HG02852 (cell line): ENCODE data around the gene BTF3L4.
"Not testable (repeated sequence)": the region's sequence is repeated elsewhere in the genome, so short reads cannot be mapped to it uniquely, and the experiment has no call there.

Experiments used
- ATAC-seq: cut with Tn5 transposase; IDR thresholded peaks from one replicate; pipeline ENCODE4 v1.9.1; 2021; ENCODE audit warnings: mild to moderate bottlenecking, moderate library complexity; ENCODE audit not compliant: unreplicated experiment

BTF3L4 gene

DNA sequence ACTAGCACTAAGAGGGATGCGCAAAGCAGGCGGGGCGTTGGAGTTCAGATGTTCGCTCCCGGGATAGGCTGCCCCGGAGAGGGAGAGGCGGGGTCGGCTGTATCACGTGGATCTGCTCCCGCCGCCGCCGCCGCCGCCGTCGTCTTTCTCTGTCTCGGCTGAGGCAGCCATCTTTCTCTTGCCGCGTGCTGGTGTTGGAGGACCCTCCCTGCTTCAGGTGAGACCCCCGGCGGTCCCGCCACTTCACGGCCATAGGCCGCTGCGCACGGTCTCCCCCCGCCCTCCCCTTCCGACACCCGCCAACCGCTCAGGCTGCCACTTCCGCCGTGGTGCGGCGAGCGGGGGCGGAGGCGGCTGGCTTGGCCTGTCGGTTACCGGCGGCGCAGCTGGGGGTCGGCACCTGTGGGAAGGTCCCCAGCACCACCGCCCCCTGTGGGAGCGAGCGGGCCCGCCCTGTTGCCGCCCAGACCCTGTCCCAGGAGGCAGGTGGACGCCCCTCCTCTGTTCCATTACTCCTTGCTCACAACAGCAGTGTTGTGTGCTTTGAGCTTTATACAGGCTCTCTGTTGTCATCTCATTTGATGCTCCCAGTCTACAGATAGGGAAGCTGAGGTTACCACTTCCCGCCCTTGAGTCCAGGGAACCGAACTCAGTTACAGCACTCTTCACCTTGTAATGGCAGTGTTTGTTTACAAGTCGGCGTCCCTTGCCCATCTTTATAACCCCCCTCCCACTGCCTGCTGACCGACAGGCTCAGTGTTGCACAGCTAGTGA is at the start of gene BTF3L4:
TSS of gene BTF3L4 (plus strand) at position 133 of the 774 bp plus-strand sequence. CDS start 3,553 bp downstream, outside the sequence.
- peak; percentile 84 for ATAC-seq

DNA sequence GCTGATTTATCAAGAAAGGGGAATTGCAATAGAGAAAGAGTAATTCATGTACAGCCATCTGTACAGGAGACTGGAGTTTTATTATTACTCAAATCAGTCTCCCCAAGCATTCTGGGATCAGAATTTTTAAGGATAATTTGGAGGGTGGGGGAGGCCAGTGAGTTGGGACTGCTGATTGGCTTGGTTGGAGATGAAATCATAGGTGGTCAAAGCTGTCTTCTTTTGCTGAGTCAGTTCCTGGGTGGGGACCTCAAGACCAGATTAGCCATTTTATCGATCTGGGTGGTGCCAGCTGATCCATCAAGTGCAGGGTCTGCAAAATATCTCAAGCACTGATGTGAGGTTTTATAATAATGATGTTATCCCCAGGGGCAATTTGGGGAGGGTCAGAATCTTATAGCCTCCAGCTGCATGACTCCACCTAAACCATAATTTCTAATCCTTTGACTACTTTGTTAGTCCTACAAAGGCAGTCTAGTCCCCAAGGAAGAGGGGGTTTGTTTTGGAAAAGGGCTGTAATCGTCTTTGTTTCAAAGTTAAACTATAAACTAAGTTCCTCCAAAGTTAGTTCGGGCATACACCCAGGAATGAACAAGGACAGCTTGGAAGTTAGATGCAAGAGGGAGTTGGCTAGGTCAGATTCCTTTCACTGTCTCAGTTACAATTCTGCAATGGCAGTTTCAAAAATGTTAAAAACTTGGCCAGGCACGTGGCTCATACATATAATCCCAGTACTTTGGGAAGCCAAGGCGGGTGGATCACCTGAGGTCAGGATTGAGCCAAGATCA is 48.7 kb upstream of the BTF3L4 start:
- ATAC-seq: no peak

DNA sequence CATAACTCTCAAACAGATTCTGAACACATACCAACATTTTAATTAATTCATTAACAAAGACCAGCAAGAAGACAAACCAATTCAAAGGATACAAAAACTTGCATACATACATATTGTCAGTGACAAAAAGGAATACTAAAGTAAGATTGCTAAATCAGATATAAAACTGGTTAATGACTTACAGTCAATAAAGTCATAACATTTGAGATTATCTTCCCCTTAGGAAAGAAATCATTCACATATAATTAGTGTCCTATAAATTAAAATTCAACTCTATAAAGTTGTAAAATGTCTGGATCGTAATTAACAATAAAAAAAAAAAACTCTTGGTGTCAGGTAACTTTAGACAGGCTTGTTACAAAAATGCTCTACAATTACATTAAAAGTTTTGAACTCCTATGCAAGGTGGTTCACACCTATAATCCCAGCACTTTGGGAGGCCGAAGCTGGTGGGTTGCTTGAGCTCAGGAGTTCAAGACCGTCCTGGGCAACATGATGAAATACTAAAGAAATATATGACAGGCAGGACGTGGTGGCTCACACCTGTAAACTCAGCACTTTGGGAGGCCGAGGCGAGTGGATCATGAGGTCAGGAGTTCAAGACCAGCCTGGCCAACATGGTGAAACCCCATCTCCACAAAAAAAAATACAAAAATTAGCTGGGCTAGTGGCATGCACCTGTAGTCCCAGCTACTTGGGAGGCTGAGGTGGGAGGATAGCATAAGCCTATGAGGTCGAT is 47.9 kb upstream of the BTF3L4 start:
- no peak for ATAC-seq

DNA sequence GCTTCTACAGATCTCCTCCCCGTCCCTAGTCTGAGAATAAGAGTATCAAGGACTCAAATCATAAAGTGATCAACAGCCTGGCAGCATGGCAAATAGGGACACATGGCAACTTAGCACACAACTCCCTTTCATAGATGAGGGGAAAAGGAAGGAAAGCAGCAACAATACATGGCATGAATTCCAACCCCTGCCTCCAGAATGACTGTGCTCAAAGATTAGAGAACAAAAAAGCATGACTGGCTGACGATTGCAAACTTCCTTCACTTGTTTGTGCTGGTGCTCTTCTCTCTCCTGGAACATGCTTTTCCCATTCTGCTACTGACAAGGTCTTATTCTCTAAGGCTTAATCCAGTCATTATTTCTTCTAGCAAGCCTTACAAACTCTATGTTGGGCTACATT is 34.0 kb upstream of the BTF3L4 start:
- ATAC-seq: no peak

DNA sequence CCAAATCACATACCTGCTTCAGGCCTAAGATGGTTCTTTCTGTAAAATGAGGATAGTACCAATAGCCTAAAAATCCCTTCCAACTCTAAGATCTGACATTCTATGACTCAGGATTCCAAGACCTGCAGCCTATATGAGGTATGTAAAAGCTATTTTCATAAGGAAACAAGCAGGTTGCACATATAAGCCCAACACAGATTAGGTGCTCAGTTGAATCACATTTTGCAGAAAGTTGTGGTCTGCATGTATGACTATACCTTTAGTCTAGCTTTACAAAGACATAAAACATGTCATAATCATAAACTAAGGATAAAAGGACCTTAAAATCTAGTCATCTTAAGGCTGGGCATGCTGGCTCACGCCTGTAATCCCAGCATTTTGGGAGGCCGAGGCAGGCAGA is 29.8 kb upstream of the BTF3L4 start:
- no peak for ATAC-seq

DNA sequence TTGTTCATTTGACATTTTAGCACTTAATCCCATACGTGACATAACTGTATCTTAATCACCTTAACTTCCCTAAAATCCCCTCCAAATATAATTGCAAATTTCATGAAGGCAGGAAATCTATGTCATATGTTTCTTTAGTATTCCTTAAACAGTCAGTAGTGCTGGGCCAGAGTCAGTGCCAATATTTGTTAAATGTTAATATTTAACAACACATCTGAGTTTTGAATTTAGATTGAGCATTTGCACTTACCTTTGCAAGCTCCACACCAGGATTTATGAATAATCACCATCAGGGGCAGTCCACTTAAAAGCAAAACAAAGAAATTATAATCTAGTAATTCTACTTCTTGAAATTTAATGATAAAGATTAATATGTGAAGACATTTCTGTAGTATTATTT is 27.8 kb upstream of the BTF3L4 start:
- ATAC-seq: no peak

DNA sequence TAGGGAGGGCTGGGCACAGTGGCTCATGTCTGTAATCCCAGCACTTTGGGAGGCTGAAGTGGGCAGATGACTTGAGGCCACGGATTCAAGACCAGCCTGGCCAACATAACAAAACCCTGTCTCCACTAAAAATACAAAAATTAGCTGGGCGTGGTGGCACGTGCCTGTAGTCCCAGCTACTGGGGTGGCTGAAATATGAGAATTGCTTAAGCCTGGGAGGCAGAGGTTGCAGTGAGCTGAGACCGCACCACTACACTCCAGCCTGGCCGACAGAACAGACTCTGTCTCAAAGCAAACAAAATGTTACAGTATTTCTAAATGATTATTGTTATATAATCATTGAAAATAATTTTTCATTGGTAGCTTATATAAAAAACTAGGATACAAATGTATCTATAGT is 27.3 kb upstream of the BTF3L4 start:
- not testable (repeated sequence) for ATAC-seq

DNA sequence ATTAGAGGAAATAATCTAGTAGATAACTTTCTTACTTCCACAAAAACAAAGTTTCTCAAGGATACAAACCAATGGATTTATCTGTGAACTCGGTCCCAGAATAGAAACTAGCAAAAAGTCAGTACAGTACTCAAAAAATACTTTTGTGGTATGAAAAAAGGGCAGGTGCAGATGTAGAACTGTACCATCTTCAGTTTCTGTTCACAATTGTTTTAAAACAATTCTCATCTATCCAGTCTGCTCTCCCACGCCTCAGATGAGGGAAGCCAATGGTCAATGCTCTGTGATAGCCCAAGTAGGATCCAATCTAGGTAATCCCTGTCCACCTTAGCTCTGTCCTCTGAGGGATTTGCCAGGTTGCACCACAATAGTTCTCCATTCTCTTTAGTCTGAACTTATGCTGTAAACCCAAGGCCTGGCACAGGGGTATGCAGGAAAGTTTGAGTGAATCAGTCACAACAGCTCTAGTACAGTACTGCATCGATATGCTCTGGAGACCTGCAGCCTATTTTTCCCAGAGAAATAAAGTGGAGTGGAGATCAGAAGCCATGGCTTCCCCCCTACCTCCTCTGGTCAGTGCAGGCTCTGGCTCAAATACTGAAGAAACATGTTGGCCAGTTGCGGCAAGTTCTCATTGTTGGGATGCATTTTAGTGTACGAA is 23.8 kb upstream of the BTF3L4 start:
- peak; percentile 31 for ATAC-seq

DNA sequence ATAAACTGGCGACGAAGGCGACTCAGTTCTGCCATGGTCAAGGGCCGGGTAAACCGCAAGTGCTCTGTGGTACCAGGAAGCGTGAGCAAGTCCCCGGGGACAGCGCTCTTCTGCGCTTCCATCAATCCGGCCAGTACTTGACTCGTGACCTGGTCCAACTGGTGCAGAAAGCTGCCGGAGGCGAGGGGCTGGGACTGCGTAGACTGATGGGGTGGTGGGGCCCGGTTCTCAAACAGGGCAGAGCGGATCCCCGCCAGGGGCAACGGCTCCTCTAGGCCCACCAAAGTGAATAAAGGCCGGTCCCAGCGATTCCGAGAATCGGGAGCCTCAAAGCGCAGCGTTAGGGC is 23.3 kb upstream of the BTF3L4 start:
- ATAC-seq: peak; percentile 35

DNA sequence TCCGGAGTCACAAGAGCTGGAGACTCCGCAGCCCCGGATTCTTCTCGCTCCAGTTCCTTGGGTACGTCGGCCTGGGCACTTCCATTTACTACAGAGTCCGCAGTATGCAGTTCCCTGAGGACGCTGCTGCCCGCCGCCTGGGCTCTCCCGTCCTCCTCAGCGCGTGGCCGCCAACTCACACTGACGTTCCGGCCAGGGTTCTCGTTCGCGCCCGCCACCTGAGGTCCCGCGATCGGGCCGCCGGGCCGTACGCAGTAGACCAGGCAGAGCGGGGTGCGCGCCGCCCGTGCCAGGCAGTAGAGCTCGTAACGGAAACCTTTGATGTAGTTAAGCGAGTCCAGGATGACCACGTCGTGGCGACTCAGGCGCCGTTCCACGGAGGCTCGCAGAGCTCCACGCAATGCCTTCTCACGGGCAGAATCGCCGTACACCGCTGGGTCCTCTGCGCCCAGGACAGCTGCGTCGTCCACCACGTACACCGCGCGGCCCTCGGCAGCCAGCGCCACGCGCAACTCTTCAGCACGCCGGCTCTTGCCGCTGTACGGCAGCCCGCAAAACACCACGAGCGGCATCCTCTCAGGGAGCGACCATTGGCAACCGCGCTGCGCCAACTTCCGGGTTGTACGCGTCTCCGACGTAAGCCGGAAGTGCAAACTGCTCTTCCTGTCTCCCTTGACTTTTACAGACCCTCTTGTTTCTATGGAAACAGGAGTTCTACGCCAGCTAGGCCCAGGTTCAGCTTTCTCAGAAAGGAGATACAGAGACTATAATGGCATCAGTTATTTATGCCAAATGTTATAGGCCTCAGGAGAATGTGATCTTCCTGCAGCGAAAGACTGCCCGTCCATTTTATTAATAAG is 22.7 kb upstream of the BTF3L4 start, which contains the start of gene KTI12:
TSS of gene KTI12 (minus strand) at position 621 of the 860 bp plus-strand sequence. CDS start at position 572, 49 bp downstream.
- peak; percentile 82 for ATAC-seq

DNA sequence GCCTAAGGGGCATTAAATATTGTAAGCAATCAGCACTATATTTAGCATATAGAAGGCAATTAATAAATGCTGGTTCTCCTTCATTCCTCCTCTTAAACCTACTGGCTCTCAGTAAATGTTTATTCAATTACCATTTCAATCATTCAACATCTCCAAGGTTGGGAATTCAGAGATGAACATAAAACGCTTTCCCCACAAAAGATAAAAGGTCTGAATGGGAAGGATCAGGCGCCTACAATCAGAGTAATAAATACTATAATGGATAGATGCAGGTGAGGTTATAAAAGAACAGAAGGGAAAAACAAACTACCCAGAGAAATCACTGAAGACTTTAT is 22.1 kb upstream of the BTF3L4 start:
- no peak for ATAC-seq

DNA sequence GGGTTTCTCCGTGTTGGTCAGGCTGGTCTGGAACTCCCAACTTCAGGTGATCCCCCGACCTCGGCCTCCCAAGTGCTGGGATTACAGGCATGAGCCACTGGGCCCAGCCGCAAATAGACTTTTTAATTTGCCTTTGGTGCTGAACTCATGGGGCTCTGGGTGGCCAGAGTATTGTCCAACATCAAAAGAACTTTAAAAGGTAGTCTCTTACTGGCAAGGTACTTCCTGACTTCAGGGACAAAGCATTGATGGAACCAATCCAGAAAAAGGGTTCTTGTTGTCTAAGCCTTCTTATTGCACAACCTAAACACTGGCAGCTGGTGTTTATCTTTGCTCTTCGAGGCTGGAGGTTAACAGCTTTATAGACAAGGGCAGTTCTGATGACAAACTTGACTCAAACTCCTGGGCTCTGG is 18.7 kb upstream of the BTF3L4 start:
- no peak for ATAC-seq

DNA sequence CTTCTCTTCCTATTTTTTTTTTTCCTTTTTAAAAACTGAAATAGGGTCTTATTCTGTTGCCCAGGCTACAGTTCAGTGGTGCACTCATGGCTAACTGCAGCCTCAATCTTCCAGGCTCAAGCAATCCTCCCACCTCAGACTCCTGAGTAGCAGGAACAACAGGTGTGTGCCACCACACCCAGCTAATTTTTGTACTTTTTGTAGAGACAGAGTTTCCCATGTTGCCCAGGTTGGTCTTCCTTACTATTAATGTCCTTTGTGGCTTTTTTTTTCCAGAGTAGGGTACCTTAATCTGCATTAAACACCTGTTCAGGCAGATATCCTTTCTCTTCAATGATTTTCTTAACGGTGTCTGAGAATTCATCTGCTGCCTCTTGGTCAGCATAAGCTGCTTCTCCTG is 18.2 kb upstream of the BTF3L4 start:
- no peak for ATAC-seq

DNA sequence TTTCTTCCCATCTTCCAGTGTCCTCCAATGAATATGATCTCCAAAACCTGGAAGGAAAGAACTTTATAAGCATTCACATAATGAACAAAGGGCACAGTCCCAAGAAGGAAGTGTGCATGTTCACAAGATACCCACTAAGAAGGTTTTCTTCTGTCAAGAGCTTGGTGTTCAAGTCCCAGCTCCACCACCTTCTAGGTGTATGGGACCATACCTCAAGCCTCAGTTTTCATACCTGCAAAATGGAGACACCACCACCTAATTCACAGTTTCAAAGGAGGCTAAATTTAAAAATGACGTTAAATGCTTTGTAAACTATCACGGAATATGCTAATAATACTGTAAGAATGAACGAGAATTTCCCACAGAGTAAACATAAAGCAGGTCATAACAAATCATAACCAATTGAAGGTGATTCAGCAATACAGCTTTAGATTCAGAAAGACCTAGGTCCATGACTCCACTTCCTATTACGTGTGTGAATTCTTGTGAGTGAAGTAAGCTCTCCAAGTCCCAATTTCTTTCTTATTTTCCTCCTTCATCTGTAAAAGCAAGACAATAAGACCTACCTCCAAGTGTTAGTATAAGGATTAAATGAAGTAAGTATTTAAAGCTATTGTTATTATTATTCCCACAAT is 14.4 kb upstream of the BTF3L4 start:
- ATAC-seq: no peak

DNA sequence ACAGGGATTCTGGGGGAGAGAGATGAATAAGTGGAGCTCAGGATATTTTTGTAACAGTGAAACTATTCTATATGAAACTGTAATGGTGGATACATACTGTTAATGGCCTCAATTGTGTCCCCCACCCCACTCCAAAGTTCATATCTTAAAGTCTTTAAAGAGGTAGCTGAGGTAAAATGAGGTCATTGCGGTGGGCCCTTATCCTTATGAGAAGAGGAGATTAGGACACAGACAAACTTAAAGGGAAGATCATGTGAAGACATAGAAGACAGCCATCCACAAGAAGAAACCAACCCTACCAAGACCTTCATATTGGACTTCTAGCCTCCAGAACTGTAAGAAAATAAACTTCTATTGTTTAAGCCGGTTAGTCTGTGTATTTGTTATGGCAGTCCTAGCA is 10.9 kb upstream of the BTF3L4 start:
- no peak for ATAC-seq

DNA sequence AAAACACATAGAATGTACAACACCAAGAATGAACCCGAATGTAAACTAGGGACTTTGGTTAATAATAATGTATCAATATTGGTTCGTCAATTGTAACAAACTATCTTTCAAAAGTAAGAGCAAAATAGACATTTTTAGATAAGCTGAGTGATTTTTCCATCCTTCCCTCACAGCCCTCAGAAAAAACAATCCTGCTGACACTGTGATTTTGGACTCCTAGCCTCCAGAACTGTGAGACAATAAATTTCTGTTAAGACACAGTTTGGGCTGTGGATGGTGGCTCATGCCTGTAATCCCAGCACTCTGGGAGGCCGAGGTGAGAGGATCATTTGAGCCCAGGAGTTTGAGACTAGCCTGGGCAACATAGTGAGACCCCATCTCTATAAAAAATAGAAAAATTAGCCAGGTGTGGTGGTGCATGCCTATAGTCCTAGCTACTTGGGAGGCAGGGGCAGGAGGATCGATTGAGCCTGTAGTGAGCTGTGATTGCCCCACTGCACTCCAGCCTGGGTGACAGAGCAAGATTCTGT is 10.4 kb upstream of the BTF3L4 start:
- not testable (repeated sequence) for ATAC-seq

DNA sequence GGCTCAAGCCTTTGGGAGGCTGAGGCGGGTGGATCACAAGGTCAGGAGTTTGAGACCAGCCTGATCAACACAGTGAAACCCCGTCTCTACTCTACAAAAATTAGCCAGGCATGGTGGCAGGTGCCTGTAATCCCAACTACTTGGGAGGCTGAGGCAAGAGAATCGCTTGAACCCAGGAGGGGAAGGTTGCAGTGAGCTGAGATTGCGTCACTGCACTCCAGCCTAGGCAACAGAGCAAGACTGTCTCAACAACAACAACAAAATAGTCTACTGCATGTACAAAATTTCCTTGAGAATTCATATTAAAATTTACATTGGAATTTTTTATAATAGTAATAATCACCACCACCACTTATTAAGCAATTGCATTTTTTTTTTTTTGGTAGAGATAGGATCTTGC is 6.8 kb upstream of the BTF3L4 start:
- ATAC-seq: not testable (repeated sequence)

DNA sequence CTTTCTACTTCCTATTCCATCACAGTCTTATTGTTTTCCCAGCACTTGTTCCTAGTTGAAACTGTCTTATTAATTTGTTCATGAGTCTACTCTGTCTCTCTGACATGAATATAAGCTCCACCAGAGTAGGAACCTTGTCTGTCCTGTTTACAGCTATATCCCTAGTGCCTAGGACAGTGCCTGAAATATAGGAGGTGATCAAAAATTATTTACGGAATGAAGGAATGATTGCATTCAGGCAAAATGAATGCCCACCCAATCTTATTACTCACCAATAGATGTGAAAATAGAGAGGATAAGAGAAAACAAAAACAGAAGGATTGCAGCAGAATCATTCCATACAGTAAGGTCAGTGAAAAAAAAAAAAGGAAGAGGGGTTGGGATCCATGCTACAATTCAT is 2.2 kb upstream of the BTF3L4 start:
- no peak for ATAC-seq

DNA sequence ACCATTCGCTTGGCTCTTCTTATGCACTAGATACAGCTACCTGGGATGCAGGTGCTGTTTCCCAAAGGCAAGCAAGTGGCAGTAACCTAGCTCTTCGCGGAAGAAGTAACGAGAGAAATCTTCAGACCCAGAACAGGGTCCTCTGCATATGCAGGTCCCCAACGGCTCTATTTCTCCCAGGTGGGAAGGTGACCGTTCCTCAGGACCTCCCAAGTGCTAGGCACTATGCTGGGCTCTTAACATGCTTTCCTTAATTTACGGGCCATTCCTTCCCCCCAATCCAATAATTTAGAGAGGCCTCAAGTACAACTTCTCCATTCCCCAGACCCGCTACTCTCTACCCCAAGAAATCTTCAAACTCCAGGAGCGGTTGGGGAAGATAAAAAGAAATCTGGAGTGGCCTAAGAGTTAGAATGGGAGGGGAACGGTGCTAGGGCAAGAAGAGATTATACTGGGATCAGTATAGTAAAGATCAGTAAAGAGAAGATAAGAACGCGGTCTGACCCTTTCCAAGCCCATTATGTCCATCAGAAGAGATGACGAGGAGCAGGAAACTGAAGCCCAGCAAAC is 1.5 kb upstream of the BTF3L4 start:
- ATAC-seq: no peak
